Measurements from ENCODE around the gene SNAPC2. TPM values are rescaled to one million over a fixed set of nuclear protein-coding genes. Genes with fewer than 3 reads are reported as not detected.
"Not testable (repeated sequence)": the region's sequence is repeated elsewhere in the genome, so short reads cannot be mapped to it uniquely, and the experiment has no call there.

The SNAPC2 gene
- total RNA-seq, 1 donor from 2014 or later, result 15.2 TPM

GRCh38 chr19:7888826-7889217 lies 31.3 kb upstream of the SNAPC2 start:
- Mint-ChIP-seq H3K9me3 (ENCODE audit: unreplicated experiment) (no peaks in the 10 kb centered on the region), H3K27me3 (ENCODE audit: low read depth, unreplicated experiment) (no peaks in the 10 kb centered on the region), H3K4me1 (ENCODE audit: low read depth, unreplicated experiment) (peaks cover 3% of the 10 kb centered on the region), H3K36me3 (ENCODE audit: low read depth, unreplicated experiment) (no peaks in the 10 kb centered on the region), H3K27ac (ENCODE audit: unreplicated experiment) (peak overlapping the region; percentile 78), H3K4me3 (ENCODE audit: unreplicated experiment) (peak overlapping the region; percentile 81)
- H3K9ac ChIP-seq (ENCODE audit: low read length), result peak overlapping the region; percentile 87
- H3K4me3 ChIP-seq (ENCODE audit: insufficient read depth, low read depth, low read length), result peak overlapping the region; percentile 69
- FAIRE-seq (no peak), DNase-seq (ENCODE audit: low read depth) (no peak)
- H3K27me3 ChIP-seq (ENCODE audit: insufficient read depth, low read length), result no peaks in the 10 kb centered on the region
- peaks cover 4% of the 10 kb centered on the region for H4K20me1 ChIP-seq (ENCODE audit: insufficient read depth, low read length)
- peaks cover 9% of the 10 kb centered on the region for H3K79me2 ChIP-seq (ENCODE audit: insufficient read depth, low read length)
- no peak for TF ChIP-seq EZH2 (IDR thresholded peaks at IDR 0.05; ENCODE audit: insufficient read depth, low read length)
- TF ChIP-seq, protein P1, sequence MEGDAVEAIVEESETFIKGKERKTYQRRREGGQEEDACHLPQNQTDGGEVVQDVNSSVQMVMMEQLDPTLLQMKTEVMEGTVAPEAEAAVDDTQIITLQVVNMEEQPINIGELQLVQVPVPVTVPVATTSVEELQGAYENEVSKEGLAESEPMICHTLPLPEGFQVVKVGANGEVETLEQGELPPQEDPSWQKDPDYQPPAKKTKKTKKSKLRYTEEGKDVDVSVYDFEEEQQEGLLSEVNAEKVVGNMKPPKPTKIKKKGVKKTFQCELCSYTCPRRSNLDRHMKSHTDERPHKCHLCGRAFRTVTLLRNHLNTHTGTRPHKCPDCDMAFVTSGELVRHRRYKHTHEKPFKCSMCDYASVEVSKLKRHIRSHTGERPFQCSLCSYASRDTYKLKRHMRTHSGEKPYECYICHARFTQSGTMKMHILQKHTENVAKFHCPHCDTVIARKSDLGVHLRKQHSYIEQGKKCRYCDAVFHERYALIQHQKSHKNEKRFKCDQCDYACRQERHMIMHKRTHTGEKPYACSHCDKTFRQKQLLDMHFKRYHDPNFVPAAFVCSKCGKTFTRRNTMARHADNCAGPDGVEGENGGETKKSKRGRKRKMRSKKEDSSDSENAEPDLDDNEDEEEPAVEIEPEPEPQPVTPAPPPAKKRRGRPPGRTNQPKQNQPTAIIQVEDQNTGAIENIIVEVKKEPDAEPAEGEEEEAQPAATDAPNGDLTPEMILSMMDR (IDR thresholded peaks at IDR 0.05; ENCODE audit: insufficient read depth, low read depth, low read length), result no peak
- peak overlapping the region; percentile 95 for H3K4me2 ChIP-seq (ENCODE audit: low read length)
- no peaks in the 10 kb centered on the region for H3K36me3 ChIP-seq (ENCODE audit: insufficient read depth, low read length)
- peak overlapping the region; percentile 72 for H3K27ac ChIP-seq (ENCODE audit: low read depth, low read length)
- H3K9me3 ChIP-seq (ENCODE audit: insufficient read depth, low read depth, low read length), result no peaks in the 10 kb centered on the region
- peaks cover 13% of the 10 kb centered on the region for H3K4me1 ChIP-seq (ENCODE audit: insufficient read depth, low read length)
- H2AFZ ChIP-seq (ENCODE audit: low read depth, low read length), result peak overlapping the region; percentile 86

DNA sequence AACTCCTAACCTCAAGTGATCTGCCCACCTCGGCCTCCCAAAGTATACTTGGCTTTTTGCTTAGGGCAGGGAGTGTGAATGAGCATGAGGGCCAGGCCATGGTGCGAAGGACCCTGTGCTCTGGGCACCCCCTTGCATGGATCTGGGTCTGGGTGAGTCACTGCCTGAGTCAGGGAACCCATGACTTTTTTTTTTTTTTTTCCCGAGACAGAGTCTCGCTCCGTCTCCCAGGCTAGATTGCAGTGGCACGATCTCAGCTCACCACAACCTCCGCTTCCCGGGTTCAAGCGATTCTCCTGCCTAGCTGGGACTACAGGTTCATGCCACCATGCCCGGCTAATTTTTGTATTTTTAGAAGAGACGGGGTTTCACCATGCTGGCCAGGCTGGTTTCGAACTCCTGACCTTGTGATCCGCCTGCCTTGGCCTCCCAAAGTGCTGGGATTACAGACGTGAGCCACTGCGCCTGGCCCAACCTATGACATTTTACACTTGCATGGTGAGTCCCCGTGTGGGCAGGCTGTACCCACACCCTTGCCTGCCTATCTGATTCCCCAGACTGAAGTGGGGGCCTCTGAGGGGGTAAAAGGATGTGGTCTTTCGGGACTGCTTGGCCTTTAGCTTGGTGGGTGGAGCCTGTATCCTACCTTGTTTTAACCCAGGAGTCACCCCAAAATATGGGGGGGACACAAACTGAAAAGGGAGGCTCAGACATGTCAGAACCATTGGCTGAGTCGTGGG lies 26.6 kb upstream of the SNAPC2 start:
- peaks cover 15% of the 10 kb centered on the region for H3K4me1 ChIP-seq (ENCODE audit: insufficient read depth, low read length)
- H3K79me2 ChIP-seq (ENCODE audit: insufficient read depth, low read length); H4K20me1 ChIP-seq (ENCODE audit: insufficient read depth, low read length); H3K27me3 Mint-ChIP-seq (ENCODE audit: low read depth, unreplicated experiment); H3K9me3 Mint-ChIP-seq (ENCODE audit: unreplicated experiment); H3K36me3 ChIP-seq (ENCODE audit: insufficient read depth, low read length); H3K4me1 Mint-ChIP-seq (ENCODE audit: low read depth, unreplicated experiment); H3K36me3 Mint-ChIP-seq (ENCODE audit: low read depth, unreplicated experiment); H3K4me3 Mint-ChIP-seq (ENCODE audit: unreplicated experiment); H3K4me3 ChIP-seq (ENCODE audit: insufficient read depth, low read depth, low read length); H3K9me3 ChIP-seq (ENCODE audit: insufficient read depth, low read depth, low read length); H3K27me3 ChIP-seq (ENCODE audit: insufficient read depth, low read length); H2AFZ ChIP-seq (ENCODE audit: low read depth, low read length); FAIRE-seq: not testable (repeated sequence)
- H3K4me2 ChIP-seq (ENCODE audit: low read length), result peak overlapping the region; percentile 44
- H3K9ac ChIP-seq (ENCODE audit: low read length), result peak overlapping the region; percentile 55
- DNase-seq (ENCODE audit: low read depth), result peak; percentile 58
- peak overlapping the region; percentile 41 for H3K27ac Mint-ChIP-seq (ENCODE audit: unreplicated experiment)
- H3K27ac ChIP-seq (ENCODE audit: low read depth, low read length), result peak overlapping the region; percentile 21

DNA sequence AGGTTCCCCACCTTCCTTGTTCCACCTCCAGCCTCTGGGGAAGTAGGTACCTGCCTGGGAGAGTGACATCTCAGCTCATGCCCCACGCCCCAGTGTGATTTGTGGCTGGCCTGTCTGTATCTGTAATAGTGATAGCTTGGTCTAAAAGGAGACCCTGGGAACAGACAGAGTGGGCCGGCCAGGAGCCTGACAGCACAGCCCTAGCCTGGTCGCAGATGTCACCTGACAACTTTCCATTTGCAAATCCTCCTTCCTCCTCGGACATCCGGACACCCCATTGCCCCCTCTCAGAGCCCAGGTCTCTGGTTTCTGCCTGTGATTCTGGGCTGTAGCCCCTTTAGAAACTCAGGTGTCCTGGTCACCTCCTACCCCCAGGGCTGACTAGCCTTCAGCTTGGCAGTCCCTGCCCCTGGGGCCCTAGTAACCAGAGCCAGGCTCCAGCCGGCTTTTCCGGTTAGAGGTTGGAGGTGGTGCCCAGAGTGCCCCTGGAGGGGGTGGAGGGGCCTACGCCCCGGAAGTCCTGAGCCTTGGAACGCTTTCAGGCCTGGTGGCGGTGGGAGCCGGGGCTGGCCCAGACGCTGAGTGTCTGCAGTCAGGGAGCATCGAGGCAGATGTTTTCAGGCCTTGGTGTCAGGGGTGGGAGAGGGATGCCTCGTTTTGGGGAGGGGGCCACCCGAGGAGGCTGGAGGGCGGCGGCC lies 25.4 kb upstream of the SNAPC2 start:
- Mint-ChIP-seq H3K27me3 (ENCODE audit: low read depth, unreplicated experiment) (no peaks in the 10 kb centered on the region), H3K9me3 (ENCODE audit: unreplicated experiment) (no peaks in the 10 kb centered on the region), H3K27ac (ENCODE audit: unreplicated experiment) (no peak overlapping the region), H3K4me3 (ENCODE audit: unreplicated experiment) (no peak overlapping the region), H3K4me1 (ENCODE audit: low read depth, unreplicated experiment) (peaks cover 3% of the 10 kb centered on the region), H3K36me3 (ENCODE audit: low read depth, unreplicated experiment) (peaks cover 7% of the 10 kb centered on the region)
- Histone ChIP-seq H3K9me3 (ENCODE audit: insufficient read depth, low read depth, low read length) (no peaks in the 10 kb centered on the region), H3K4me3 (ENCODE audit: insufficient read depth, low read depth, low read length) (no peak overlapping the region), H3K27ac (ENCODE audit: low read depth, low read length) (no peak overlapping the region), H3K36me3 (ENCODE audit: insufficient read depth, low read length) (no peaks in the 10 kb centered on the region), H4K20me1 (ENCODE audit: insufficient read depth, low read length) (peaks cover 4% of the 10 kb centered on the region), H3K4me1 (ENCODE audit: insufficient read depth, low read length) (peaks cover 10% of the 10 kb centered on the region), H2AFZ (ENCODE audit: low read depth, low read length) (no peak overlapping the region), H3K79me2 (ENCODE audit: insufficient read depth, low read length) (peaks cover 3% of the 10 kb centered on the region), H3K27me3 (ENCODE audit: insufficient read depth, low read length) (no peaks in the 10 kb centered on the region), H3K9ac (ENCODE audit: low read length) (no peak overlapping the region), H3K4me2 (ENCODE audit: low read length) (no peak overlapping the region)
- FAIRE-seq (no peak), DNase-seq (ENCODE audit: low read depth) (no peak)
- TF ChIP-seq, protein P1 (IDR thresholded peaks at IDR 0.05; ENCODE audit: insufficient read depth, low read depth, low read length), result no peak
- no peak for TF ChIP-seq EZH2 (IDR thresholded peaks at IDR 0.05; ENCODE audit: insufficient read depth, low read length)

Measured in astrocyte (in vitro differentiated cells and primary cell).